ENCODE data around the gene TTC9B.

DNA sequence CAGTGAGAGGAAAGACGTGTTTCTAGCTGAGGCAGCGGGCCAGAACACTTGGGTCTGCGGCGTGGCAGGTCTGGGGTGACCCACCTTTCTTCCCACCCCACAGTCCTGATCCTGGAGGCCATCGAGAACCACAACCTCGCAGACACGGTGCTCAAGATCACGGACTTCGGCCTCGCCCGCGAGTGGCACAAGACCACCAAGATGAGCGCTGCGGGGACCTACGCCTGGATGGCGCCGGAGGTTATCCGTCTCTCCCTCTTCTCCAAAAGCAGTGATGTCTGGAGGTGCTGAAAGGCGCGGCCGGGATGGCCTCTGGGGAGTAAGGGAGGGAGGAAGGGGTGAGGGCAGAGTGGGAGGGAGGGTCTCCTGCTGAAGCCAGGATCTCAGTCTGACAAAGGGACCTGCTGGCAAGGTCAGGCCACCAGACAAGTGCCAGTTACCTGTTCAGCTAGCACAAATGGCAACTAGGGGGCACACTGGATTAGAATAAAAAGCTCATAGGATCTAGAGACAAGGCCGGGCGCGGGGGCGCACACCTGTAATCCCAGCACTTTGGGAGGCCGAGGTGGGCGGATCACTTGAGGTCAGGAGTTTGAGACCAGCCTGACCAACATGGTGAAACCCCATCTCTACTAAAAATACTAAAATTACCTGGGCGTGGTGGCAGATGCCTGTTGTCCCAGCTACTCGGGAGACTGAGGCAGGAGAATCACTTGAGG lies 19.8 kb downstream of the TTC9B start:
- TF ChIP-seq, protein P1, sequence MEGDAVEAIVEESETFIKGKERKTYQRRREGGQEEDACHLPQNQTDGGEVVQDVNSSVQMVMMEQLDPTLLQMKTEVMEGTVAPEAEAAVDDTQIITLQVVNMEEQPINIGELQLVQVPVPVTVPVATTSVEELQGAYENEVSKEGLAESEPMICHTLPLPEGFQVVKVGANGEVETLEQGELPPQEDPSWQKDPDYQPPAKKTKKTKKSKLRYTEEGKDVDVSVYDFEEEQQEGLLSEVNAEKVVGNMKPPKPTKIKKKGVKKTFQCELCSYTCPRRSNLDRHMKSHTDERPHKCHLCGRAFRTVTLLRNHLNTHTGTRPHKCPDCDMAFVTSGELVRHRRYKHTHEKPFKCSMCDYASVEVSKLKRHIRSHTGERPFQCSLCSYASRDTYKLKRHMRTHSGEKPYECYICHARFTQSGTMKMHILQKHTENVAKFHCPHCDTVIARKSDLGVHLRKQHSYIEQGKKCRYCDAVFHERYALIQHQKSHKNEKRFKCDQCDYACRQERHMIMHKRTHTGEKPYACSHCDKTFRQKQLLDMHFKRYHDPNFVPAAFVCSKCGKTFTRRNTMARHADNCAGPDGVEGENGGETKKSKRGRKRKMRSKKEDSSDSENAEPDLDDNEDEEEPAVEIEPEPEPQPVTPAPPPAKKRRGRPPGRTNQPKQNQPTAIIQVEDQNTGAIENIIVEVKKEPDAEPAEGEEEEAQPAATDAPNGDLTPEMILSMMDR (IDR thresholded peaks at IDR 0.05): no peak
- no peak for TF ChIP-seq POLR2A (IDR thresholded peaks at IDR 0.05; ENCODE audit: low read depth)
- TF ChIP-seq POLR2AphosphoS5 (IDR thresholded peaks at IDR 0.05): no peak
